Hepatocyte (in vitro differentiated cells): ENCODE results near the gene MEX3B. TPM values are rescaled to one million over a fixed set of nuclear protein-coding genes. Genes with fewer than 3 reads are reported as not detected.

ENCODE experiments used
- DNase-seq: peaks from one replicate; pipeline ENCODE4 v3.0.0-alpha.2; 2016; ENCODE audit warnings: low spot score
- H2AFZ ChIP-seq: fragments of 200-600 bp; sonication (generic); 2 replicates; pipeline ENCODE4 v1.6.0; 2016; ENCODE audit warnings: antibody characterized with exemption, mild to moderate bottlenecking
- H3K27ac ChIP-seq: fragments of 200-600 bp; sonication (generic); 2 replicates; pipeline ENCODE4 v1.5.1; 2016; ENCODE audit warnings: mild to moderate bottlenecking
- H3K27me3 ChIP-seq: fragments of 200-600 bp; sonication (generic); 2 replicates; pipeline ENCODE4 v1.6.1; 2016
- H3K36me3 ChIP-seq: fragments of 200-600 bp; sonication (generic); replicated peaks from 2 replicates; pipeline ENCODE4 v1.5.1; 2016; ENCODE audit warnings: low read depth; ENCODE audit not compliant: insufficient read depth
- H3K4me1 ChIP-seq: fragments of 200-600 bp; sonication (generic); 2 replicates; pipeline ENCODE4 v1.5.1; 2016; ENCODE audit warnings: mild to moderate bottlenecking, moderate library complexity; ENCODE audit not compliant: insufficient read depth
- H3K4me2 ChIP-seq: fragments of 200-600 bp; sonication (generic); 2 replicates; pipeline ENCODE4 v1.6.0; 2016
- H3K4me3 ChIP-seq: fragments of 200-600 bp; sonication (generic); 2 replicates; pipeline ENCODE4 v1.5.1; 2016; ENCODE audit warnings: mild to moderate bottlenecking
- H3K79me2 ChIP-seq: fragments of 200-600 bp; sonication (generic); 2 replicates; pipeline ENCODE4 v1.6.0; 2017; ENCODE audit warnings: mild to moderate bottlenecking
- H3K9me2 ChIP-seq: fragments of 200-600 bp; sonication (generic); replicated peaks from 2 replicates; pipeline ENCODE4 v1.6.0; 2017; ENCODE audit warnings: mild to moderate bottlenecking; ENCODE audit not compliant: insufficient read depth
- H3K9me3 ChIP-seq: fragments of 200-600 bp; sonication (generic); 2 replicates; pipeline ENCODE4 v1.5.1; 2016; ENCODE audit warnings: low read depth, mild to moderate bottlenecking
- H4K20me1 ChIP-seq: fragments of 200-600 bp; sonication (generic); 2 replicates; pipeline ENCODE4 v1.6.0; 2016; ENCODE audit warnings: mild to moderate bottlenecking; ENCODE audit not compliant: insufficient read depth, poor library complexity, severe bottlenecking
- CTCF ChIP-seq: fragments of 200-600 bp; sonication (generic); IDR thresholded peaks from 2 replicates; pipeline ENCODE4 v1.5.1; 2016; ENCODE audit warnings: antibody characterized with exemption, mild to moderate bottlenecking; ENCODE audit not compliant: poor library complexity
- EZH2 ChIP-seq: fragments of 200-600 bp; sonication (generic); IDR thresholded peaks from 2 replicates; pipeline ENCODE4 v1.6.1; 2016; ENCODE audit warnings: antibody characterized with exemption, mild to moderate bottlenecking, borderline replicate concordance
- EZH2phosphoT487 ChIP-seq: fragments of 200-600 bp; sonication (generic); IDR thresholded peaks from one replicate; pipeline ENCODE4 v1.6.1; 2018; ENCODE audit warnings: antibody characterized with exemption, mild to moderate bottlenecking, low read depth, moderate library complexity; ENCODE audit not compliant: unreplicated experiment, severe bottlenecking
- WGBS: methylation state at CpG from one replicate; pipeline ENCODE4 v1.1.6; 2016; ENCODE audit warnings: low lambda C conversion rate; ENCODE audit errors: missing lambda C conversion rate; 5-methylcytosine and 5-hydroxymethylcytosine counted together
- polyA plus RNA-seq: library from polyadenylated mRNA; unstranded; fragments of >200 nt; fragmentation: Nextera tagmentation; extraction: Ambion mirVana; gene quantifications from 2 replicates; pipeline ENCODE4 v1.2.1, GENCODE V29; 2016
- total RNA-seq: library from RNA; depleted of rRNA; stranded (reverse); fragments of >200 nt; gene quantifications from 2 replicates; pipeline ENCODE4 v1.2.3, GENCODE V29; 2014

MEX3B gene
- total and polyA plus RNA-seq, 2 experiments from 2014 or later = 4.8 to 10.0 TPM

- WGBS = 86% methylated on average over 3 of the region's 3 CpGs
These were observed 45.9 kb upstream of the MEX3B start for GRCh38 chr15:82091636-82092140.

GRCh38 chr15:82086243-82086995 lies 40.6 kb upstream of the MEX3B start:
- Histone ChIP-seq H3K9me3 (no peaks in the 10 kb centered on the region), H2AFZ (no peak overlapping the region), H3K27me3 (no peaks in the 10 kb centered on the region), H3K4me1 (no peaks in the 10 kb centered on the region), H3K27ac (no peak overlapping the region), H3K36me3 (no peaks in the 10 kb centered on the region), H3K9me2 (no peaks in the 10 kb centered on the region), H3K79me2 (no peaks in the 10 kb centered on the region), H3K4me2 (no peak overlapping the region), H4K20me1 (no peaks in the 10 kb centered on the region), H3K4me3 (no peak overlapping the region)
- no peak for TF ChIP-seq EZH2phosphoT487
- TF ChIP-seq CTCF = no peak
- no peak for TF ChIP-seq EZH2
- DNase-seq = no peak
- WGBS = 90% methylated on average over 16 of the region's 16 CpGs

More at GRCh38 chr15:82091636-82092140, 45.9 kb upstream of the MEX3B start:
- no peaks in the 10 kb centered on the region for H3K4me1 ChIP-seq
- no peaks in the 10 kb centered on the region for H3K9me2 ChIP-seq
- H3K79me2 ChIP-seq = no peaks in the 10 kb centered on the region
- H3K27ac ChIP-seq = no peak overlapping the region
- H3K4me2 ChIP-seq = no peak overlapping the region
- no peaks in the 10 kb centered on the region for H3K9me3 ChIP-seq
- DNase-seq = no peak
- no peaks in the 10 kb centered on the region for H3K36me3 ChIP-seq
- no peaks in the 10 kb centered on the region for H3K27me3 ChIP-seq
- no peak for TF ChIP-seq EZH2phosphoT487
- TF ChIP-seq EZH2 = no peak
- TF ChIP-seq CTCF = no peak
- H4K20me1 ChIP-seq = no peaks in the 10 kb centered on the region
- no peak overlapping the region for H2AFZ ChIP-seq
- no peak overlapping the region for H3K4me3 ChIP-seq

- no peaks in the 10 kb centered on the region for H3K9me3 ChIP-seq
- H3K27ac ChIP-seq = no peak overlapping the region
- DNase-seq = no peak
- no peak overlapping the region for H3K4me2 ChIP-seq
- TF ChIP-seq CTCF (no peak), EZH2phosphoT487 (no peak), EZH2 (no peak)
- peaks cover 10% of the 10 kb centered on the region for H3K27me3 ChIP-seq
- H4K20me1 ChIP-seq = no peaks in the 10 kb centered on the region
- WGBS = 75% methylated on average over 14 of the region's 14 CpGs
- no peaks in the 10 kb centered on the region for H3K9me2 ChIP-seq
- no peaks in the 10 kb centered on the region for H3K4me1 ChIP-seq
- no peaks in the 10 kb centered on the region for H3K36me3 ChIP-seq
- H2AFZ ChIP-seq = no peak overlapping the region
- no peak overlapping the region for H3K4me3 ChIP-seq
- no peaks in the 10 kb centered on the region for H3K79me2 ChIP-seq
These were observed 36.3 kb upstream of the MEX3B start for GRCh38 chr15:82081914-82082762.
